Omental fat pad (tissue), 4 donors: ENCODE data around the gene SPTAN1. TPM values are rescaled to one million over a fixed set of nuclear protein-coding genes. Genes with fewer than 3 reads are reported as not detected.
"Not testable (repeated sequence)": the region's sequence is repeated elsewhere in the genome, so short reads cannot be mapped to it uniquely, and the experiment has no call there.

Experiments
- ATAC-seq: fragments of 150-250 bp; one replicate; pipeline ENCODE4 v1.9.1; 2016; ENCODE audit warnings: mild to moderate bottlenecking, moderate library complexity; ENCODE audit not compliant: low FRiP score
- DNase-seq: peaks from one replicate; pipeline ENCODE4 v3.0.0-alpha.2; 2019; ENCODE audit warnings: low spot score
- total RNA-seq, 4 donors: library from RNA; depleted of rRNA; stranded (reverse); fragments of >200 nt; gene quantifications; one replicate each; pipeline ENCODE4 v1.1.0, GENCODE V29; 2016
- TF ChIP-seq, protein P1 (sequence below), 3 donors: fragments of 450-650 bp; IDR thresholded peaks; one replicate each; pipeline ENCODE4 v1.5.1; 2016 to 2017; ENCODE audit warnings: antibody characterized with exemption in 3 of 3, mild to moderate bottlenecking in 3 of 3, moderate library complexity in 2 of 3

The SPTAN1 gene
- total RNA-seq, 4 donors from 2014 or later = 231 to 381 (median 300) TPM

DNA sequence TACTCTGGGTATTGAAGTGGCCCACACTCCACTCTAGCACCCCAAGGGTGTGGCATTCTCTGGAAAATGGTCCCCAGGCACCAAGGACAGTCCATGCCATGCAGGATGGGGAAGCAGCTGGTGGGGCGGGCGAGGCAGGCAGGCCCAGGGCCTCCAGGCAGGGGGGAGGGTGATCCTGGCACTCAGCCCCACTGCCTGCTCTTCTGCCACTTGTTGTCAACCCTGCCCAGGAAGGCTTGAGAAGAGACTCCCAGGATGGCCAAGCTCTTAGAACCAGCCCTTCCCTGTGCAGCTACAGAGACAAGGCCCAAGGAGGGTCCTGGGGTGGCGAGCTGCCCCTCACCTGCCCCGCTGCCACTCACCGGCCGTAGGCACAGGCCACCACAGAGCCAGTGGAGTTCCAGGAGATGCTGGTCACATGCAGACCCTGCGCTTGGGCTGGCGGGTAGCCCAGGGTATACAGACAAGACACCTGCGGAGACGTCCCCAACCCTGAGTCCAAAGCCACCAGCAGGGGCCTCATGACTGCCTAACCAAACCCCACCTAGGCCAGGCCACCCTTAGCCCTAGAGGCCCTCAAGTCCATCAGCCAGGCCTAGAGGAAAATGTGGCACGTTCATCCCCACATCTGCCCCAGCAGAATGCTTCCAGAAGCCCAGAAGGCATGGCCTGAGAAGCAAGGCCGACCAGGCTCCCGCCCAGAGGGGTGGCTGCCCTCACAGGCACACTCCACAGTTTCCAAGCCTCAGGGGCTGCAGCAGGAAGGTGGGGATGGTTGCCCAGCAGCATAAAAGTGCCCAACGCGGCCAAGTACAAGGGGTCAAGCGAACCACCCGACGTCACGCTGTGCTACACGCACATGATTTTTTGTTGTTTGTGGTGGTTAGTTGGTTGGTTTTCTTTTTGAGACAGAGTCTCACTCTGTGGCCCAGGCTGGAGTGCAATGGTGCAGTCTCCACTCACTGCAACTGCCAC lies 84.5 kb downstream of the SPTAN1 start:
- no peak for ATAC-seq
- DNase-seq = no peak
- TF ChIP-seq, protein P1, sequence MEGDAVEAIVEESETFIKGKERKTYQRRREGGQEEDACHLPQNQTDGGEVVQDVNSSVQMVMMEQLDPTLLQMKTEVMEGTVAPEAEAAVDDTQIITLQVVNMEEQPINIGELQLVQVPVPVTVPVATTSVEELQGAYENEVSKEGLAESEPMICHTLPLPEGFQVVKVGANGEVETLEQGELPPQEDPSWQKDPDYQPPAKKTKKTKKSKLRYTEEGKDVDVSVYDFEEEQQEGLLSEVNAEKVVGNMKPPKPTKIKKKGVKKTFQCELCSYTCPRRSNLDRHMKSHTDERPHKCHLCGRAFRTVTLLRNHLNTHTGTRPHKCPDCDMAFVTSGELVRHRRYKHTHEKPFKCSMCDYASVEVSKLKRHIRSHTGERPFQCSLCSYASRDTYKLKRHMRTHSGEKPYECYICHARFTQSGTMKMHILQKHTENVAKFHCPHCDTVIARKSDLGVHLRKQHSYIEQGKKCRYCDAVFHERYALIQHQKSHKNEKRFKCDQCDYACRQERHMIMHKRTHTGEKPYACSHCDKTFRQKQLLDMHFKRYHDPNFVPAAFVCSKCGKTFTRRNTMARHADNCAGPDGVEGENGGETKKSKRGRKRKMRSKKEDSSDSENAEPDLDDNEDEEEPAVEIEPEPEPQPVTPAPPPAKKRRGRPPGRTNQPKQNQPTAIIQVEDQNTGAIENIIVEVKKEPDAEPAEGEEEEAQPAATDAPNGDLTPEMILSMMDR (IDR thresholded peaks at IDR 0.05) = no peak

DNA sequence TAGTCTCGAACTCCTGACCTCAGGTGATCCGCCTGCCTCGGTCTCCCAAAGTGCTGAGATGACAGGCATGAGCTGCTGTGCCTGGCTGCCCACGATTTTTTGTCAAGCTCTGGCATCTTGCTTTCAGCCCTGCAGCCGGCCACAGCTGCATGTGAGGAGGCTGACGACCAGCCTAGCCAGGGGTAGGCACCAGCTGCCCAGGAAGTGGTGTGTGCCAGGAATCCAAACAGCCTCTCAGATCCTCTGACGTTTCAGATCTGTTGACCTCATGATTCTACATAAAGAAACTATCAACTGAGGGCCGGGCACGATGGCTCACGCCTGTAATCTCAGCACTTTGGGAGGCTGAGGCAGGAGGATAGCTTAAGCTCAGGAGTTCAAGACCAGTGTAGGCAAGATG lies 85.3 kb downstream of the SPTAN1 start:
- DNase-seq (no peak), ATAC-seq (no peak)
- TF ChIP-seq, protein P1 (IDR thresholded peaks at IDR 0.05) = no peak

DNA sequence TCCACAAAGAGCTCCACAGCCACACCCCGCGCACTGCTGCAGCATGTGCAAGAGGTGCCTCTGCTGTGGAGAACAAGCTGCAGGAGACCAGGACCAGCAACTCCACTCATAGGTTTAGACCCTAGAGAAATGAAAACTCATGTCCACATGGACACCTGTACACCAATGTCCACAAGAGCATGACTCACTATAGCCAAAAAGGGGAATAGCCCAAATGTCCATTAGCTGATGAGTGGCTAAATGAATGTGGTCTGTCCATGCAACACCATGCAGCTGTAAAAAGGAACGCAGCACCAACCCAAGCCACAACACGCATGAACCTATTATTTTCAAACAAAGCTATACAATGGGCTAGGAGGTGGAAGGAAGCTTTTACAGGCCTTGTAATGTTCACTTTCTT lies 86.2 kb downstream of the SPTAN1 start:
- DNase-seq (no peak), ATAC-seq (no peak)
- TF ChIP-seq, protein P1 (IDR thresholded peaks at IDR 0.05) = no peak

DNA sequence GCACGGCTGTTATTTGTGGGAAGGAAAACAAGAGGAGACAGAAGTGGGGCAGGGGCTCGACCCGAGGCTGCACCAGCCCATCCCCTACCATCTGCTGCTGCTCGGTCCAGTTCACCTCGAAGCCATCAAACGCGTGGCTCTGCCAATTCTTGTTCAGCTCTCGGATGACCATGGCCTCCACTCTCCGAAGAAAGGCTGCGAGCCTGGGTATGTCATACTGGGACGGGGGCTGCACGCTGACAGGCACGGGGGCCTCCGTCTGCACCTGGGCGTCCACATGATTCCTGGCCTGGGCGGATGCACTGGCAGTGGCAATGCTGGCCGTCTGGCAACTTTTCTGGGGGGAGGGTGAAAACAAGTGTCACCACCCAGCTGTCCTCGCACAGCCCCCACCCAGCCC lies 88.2 kb downstream of the SPTAN1 start:
- ATAC-seq = no peak
- TF ChIP-seq, protein P1 (IDR thresholded peaks at IDR 0.05) = no peak
- no peak for DNase-seq

DNA sequence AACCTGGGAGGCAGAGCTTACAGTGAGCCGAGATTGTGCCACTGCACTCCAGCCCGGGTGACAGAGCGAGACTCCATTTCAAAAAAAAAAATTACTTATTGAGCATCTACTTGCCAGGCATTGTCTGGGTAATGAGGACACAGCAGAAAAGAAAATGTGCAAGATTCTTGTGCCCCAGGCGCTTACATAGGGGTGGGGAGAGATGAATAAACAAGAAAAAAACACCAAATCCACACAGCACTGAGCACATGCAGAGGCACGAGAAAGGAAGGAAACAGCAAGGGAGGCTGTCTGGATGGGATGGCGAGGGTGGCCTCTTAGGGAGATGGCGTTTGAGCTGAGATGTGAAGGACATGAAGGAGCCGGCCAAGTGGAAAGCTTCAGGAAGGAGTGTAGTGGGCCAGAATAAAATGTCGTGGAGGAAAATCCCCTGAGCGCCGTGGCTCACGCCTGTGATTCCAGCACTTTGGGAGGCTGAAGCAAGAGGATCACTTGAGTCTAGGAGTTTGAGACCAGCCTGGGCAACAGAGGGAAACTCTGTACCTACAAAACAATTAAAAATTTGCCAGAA lies 90.4 kb downstream of the SPTAN1 start:
- no peak for DNase-seq
- TF ChIP-seq, protein P1 (IDR thresholded peaks at IDR 0.05) = no peak
- ATAC-seq = no peak

DNA sequence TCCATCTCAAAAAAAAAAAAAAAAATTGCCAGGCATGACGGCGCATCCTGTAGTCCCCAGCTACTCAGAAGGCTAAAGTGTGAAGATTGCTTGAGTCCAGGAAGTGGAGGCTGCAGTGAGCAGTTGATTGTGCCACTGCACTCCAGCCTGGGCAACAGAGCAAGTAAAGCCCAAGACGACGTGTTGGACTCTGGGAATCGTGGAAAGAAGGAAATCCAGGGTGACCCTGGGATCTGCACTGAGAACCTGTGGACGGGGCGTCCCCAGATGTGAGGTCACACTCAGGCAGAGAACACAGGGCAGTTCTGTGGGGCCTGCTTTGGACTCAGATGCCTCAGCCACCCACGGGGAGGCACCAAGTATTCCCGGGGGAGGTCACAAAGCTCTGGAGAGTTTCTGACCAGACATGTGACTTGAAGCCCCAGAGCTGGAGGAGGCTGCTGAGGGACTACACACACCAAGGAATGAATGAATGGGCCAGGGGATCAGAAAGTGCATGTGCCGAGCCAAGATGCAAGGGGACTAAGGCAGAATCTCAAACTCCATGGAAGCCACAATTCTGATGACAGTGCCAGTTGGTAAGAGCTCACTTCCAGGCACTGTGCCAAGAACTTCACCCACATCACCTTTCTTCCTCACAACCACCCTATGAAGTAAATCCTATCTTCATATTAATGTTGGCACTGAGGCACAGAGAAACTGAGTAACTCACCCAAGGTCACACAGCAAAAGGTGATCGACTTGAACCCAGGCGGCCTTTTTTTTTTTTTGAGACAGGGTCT lies 91.3 kb downstream of the SPTAN1 start:
- DNase-seq (no peak), ATAC-seq (no peak)
- TF ChIP-seq, protein P1 (IDR thresholded peaks at IDR 0.05) = no peak

GRCh38 chr9:128648206-128648605 lies 95.8 kb downstream of the SPTAN1 start:
- not testable (repeated sequence) for DNase-seq, ATAC-seq
